Measurements from ENCODE around the gene CHST9.

GRCh38 chr18:27181726-27182125 is 3.4 kb downstream of the CHST9 start:
- no peak for TF ChIP-seq CTCF (conservative IDR thresholded peaks at IDR 0.05; ENCODE audit: low read depth, low read length)
- TF ChIP-seq POLR2A (IDR thresholded peaks at IDR 0.05; ENCODE audit: low read depth, low read length) = no peak
- no peak for TF ChIP-seq BHLHE40 (IDR thresholded peaks at IDR 0.05; ENCODE audit: low read depth, low read length)
- TF ChIP-seq MXI1 (IDR thresholded peaks at IDR 0.05; ENCODE audit: borderline replicate concordance, low read depth, low read length) = no peak
- TF ChIP-seq FOS (IDR thresholded peaks at IDR 0.05; ENCODE audit: low read depth, low read length) = no peak
- TF ChIP-seq CEBPB (IDR thresholded peaks at IDR 0.05; ENCODE audit: low read depth, low read length) = no peak
- TF ChIP-seq MAFK (IDR thresholded peaks at IDR 0.05; ENCODE audit: low read depth, low read length) = no peak
- TF ChIP-seq RAD21 (IDR thresholded peaks at IDR 0.05; ENCODE audit: low read length) = no peak
- no peak for TF ChIP-seq USF2 (IDR thresholded peaks at IDR 0.05; ENCODE audit: low read depth, low read length)
- no peak for TF ChIP-seq RFX5 (IDR thresholded peaks at IDR 0.05; ENCODE audit: low read depth, low read length)

Measured in IMR-90 (cell line).